Vagina (tissue), 2 donors: Measurements from ENCODE around the gene RCAN1. TPM values are rescaled to one million over a fixed set of nuclear protein-coding genes. Genes with fewer than 3 reads are reported as not detected.
"Not testable (repeated sequence)": the region's sequence is repeated elsewhere in the genome, so short reads cannot be mapped to it uniquely, and the experiment has no call there.

Experiments
- DNase-seq, 2 donors: peaks; one replicate each; pipeline ENCODE4 v3.0.0-alpha.2; 2017; ENCODE audit errors: extremely low spot score in 2 of 2
- H3K27ac ChIP-seq: fragments of 200-600 bp; sonication (generic); one replicate; pipeline ENCODE4 v1.5.1; 2019
- H3K27me3 ChIP-seq: fragments of 200-600 bp; sonication (generic); one replicate; pipeline ENCODE4 v1.5.1; 2019
- H3K36me3 ChIP-seq, 2 donors: fragments of 200-600 bp; sonication (generic); one replicate each; pipeline ENCODE4 v1.5.1; 2017 to 2019
- H3K4me1 ChIP-seq: fragments of 200-600 bp; sonication (generic); one replicate; pipeline ENCODE4 v1.5.1; 2019
- H3K4me3 ChIP-seq, 2 donors: fragments of 200-600 bp; sonication (generic); 1 replicate in 1 of 2; 2 replicates in 1 of 2; pipeline ENCODE4 v1.5.1; 2016 to 2019
- H3K9me3 ChIP-seq: fragments of 200-600 bp; sonication (generic); one replicate; pipeline ENCODE4 v1.5.1; 2019
- POLR2A ChIP-seq, 2 donors: fragments of 450-650 bp; IDR thresholded peaks; one replicate each; pipeline ENCODE4 v1.6.1; 2017; ENCODE audit warnings: antibody characterized with exemption in 2 of 2, mild to moderate bottlenecking in 2 of 2, moderate library complexity in 2 of 2
- POLR2AphosphoS5 ChIP-seq, 2 donors: sonication (generic); formaldehyde crosslinking; IDR thresholded peaks; one replicate each; pipeline ENCODE4 v1.9.0; 2017; ENCODE audit warnings: antibody characterized with exemption in 2 of 2, mild to moderate bottlenecking in 2 of 2, low read depth in 1 of 2; ENCODE audit not compliant: insufficient read depth in 1 of 2
- intact Hi-C: fragments of 100-400 bp; cut with DNase I; formaldehyde crosslinking; loops from one replicate; pipeline ENCODE4 v1.15.1; 2023
- total RNA-seq: library from RNA; depleted of rRNA; stranded (reverse); fragments of >200 nt; gene quantifications from one replicate; pipeline ENCODE4 v1.2.3, GENCODE V29; 2016
- TF ChIP-seq, protein P1 (sequence below), 3 experiments: fragments of 450-650 bp in 2 of 3; fragments of 200-600 bp in 1 of 3; sonication (generic) in 1 of 3; IDR thresholded peaks; one replicate each; pipeline ENCODE4 v1.5.1; 2017 to 2019; ENCODE audit warnings: antibody characterized with exemption in 3 of 3, mild to moderate bottlenecking in 2 of 3, moderate library complexity in 2 of 3

RCAN1 gene
- total RNA-seq, 1 donor from 2014 or later: 29.2 TPM

DNA sequence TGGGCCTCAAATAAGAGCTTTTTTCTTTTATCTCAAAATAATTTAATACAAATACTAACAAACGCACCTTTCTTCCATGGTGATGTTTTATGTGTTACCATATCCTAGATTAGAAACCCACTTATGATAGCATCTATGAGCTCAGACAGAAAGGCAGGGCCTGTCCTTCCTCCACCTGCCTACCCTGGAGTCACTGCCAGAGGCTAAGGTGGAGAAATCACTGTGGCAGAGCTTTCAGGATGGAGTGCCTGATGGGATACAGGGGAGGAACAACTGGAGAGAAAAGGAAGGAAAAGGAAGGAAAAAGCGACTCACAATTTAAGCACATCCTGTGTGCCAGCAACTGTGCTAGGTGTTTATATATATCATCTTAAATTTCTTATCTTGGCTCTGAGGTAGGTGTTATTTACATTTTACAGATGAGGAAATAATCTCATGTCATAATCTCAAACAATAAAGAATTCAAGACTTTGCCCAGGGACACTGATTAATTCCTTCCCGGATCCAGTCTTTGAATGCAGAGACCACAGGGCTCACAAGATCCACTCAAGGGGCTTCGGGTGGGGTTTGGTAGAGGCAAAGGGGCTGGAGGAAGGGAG, 45.4 kb downstream of the RCAN1 start:
- Histone ChIP-seq H3K9me3 (no peaks in the 10 kb centered on the region), H3K36me3 (no peaks in the 10 kb centered on the region), H3K27ac (no peak overlapping the region), H3K27me3 (no peaks in the 10 kb centered on the region), H3K4me1 (no peaks in the 10 kb centered on the region), H3K4me3 (no peak overlapping the region)
- intact Hi-C loops: no loop called here
- TF ChIP-seq POLR2AphosphoS5 (IDR thresholded peaks at IDR 0.05; ENCODE audit: insufficient read depth in 1 of 2, low read depth in 1 of 2): no peak
- TF ChIP-seq, protein P1, sequence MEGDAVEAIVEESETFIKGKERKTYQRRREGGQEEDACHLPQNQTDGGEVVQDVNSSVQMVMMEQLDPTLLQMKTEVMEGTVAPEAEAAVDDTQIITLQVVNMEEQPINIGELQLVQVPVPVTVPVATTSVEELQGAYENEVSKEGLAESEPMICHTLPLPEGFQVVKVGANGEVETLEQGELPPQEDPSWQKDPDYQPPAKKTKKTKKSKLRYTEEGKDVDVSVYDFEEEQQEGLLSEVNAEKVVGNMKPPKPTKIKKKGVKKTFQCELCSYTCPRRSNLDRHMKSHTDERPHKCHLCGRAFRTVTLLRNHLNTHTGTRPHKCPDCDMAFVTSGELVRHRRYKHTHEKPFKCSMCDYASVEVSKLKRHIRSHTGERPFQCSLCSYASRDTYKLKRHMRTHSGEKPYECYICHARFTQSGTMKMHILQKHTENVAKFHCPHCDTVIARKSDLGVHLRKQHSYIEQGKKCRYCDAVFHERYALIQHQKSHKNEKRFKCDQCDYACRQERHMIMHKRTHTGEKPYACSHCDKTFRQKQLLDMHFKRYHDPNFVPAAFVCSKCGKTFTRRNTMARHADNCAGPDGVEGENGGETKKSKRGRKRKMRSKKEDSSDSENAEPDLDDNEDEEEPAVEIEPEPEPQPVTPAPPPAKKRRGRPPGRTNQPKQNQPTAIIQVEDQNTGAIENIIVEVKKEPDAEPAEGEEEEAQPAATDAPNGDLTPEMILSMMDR (IDR thresholded peaks at IDR 0.05): no peak
- TF ChIP-seq POLR2A (IDR thresholded peaks at IDR 0.05): no peak
- DNase-seq: no peak

DNA sequence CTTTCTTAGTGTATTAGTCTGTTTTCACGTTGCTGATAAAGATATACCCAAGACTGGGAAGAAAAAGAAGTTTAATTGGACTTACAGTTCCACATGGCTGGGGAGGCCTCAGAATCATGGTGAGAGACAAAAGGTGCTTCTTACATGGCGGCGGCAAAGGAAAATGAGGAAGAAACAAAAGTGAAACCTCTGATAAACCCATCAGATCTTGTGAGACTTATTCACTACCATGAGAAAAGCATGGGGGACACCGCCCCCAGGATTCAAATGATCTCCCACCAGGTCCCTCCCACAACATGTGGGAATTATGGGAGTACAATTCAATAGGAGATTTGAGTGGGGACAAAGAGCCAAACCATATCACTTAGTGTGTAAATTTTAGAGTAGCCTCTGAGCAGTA, 46.1 kb downstream of the RCAN1 start:
- intact Hi-C loops, H3K4me3 ChIP-seq, H3K27ac ChIP-seq, DNase-seq, H3K9me3 ChIP-seq, H3K36me3 ChIP-seq, H3K27me3 ChIP-seq, H3K4me1 ChIP-seq: not testable (repeated sequence)

DNA sequence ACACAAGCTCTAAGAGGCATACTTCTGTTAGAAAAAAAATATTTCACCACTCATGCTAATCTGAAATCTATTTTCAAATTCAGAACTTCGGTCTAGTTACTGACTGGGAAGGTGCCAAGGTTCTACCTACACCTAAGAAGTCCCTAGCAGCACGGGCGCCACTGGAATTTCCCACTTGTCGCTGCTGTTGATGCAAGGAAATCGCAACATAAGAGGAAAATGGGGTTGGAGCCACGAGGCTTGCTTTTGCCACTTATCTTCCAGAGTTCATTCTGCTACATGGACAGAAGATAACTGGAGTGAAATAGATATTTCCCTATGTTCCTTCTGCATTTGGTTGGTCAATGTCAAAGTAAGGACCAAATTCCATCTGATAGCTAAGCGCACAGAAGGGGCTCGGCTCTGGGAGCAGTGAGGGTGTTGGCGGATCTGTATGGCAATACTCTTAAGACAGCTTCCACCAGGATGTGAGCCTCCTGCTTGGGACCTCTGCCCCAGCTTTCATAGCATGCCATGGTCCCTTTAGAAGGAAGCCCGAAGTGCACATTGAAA, 47.2 kb downstream of the RCAN1 start:
- H3K27me3 ChIP-seq: no peaks in the 10 kb centered on the region
- intact Hi-C loops: no loop called here
- no peaks in the 10 kb centered on the region for H3K4me1 ChIP-seq
- TF ChIP-seq POLR2AphosphoS5 (IDR thresholded peaks at IDR 0.05; ENCODE audit: insufficient read depth in 1 of 2, low read depth in 1 of 2) (no peak), POLR2A (IDR thresholded peaks at IDR 0.05) (no peak)
- TF ChIP-seq, protein P1 (IDR thresholded peaks at IDR 0.05): no peak
- no peak overlapping the region for H3K4me3 ChIP-seq
- no peaks in the 10 kb centered on the region for H3K36me3 ChIP-seq
- no peak overlapping the region for H3K27ac ChIP-seq
- H3K9me3 ChIP-seq: no peaks in the 10 kb centered on the region
- DNase-seq: no peak

DNA sequence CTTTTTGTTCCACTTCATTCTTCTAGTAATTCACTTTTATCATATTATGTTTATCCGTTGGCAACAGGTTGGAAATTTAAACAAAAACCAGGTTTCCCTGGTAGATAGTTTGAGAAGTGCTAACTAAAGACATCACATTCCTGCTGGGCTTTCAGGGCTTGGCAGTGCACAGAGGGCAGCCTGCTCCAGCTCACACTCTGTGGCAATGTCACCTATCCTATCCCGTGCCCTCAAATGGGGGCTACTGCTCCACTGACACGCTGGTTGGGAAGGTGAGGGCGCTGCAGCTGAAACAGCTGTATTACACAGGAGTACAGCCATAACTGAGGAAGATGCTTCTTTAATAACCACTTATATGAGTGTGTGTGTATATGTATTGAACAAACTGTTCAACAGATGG, 49.7 kb downstream of the RCAN1 start:
- no peak overlapping the region for H3K4me3 ChIP-seq
- intact Hi-C loops: no loop called here
- H3K4me1 ChIP-seq: no peaks in the 10 kb centered on the region
- H3K9me3 ChIP-seq: no peaks in the 10 kb centered on the region
- no peak overlapping the region for H3K27ac ChIP-seq
- H3K36me3 ChIP-seq: no peaks in the 10 kb centered on the region
- H3K27me3 ChIP-seq: no peaks in the 10 kb centered on the region
- no peak for DNase-seq
- TF ChIP-seq POLR2AphosphoS5 (IDR thresholded peaks at IDR 0.05; ENCODE audit: insufficient read depth in 1 of 2, low read depth in 1 of 2): no peak
- TF ChIP-seq POLR2A (IDR thresholded peaks at IDR 0.05): no peak
- TF ChIP-seq, protein P1 (IDR thresholded peaks at IDR 0.05): no peak

DNA sequence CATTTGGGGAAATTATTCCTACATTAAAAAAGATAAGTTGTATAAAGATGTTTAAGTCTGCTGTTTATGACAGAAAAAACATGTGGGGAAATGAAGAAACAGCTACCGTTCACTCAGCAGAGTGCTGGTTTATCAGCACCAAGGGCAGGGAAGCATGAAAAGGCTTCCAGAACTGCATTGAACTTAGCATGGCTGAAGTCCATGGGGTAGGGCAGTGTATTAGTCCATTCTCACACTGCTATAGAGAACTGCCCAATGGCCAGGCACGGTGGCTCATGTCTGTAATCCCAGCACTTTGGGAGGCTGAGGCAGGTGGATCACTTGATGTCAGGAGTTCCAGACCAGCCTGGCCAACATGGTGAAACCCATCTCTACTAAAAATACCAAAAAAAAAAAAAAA, 51.5 kb downstream of the RCAN1 start:
- peak in 1 of 2 donors; percentile 16 for DNase-seq
- H3K36me3 ChIP-seq, H3K27me3 ChIP-seq, H3K9me3 ChIP-seq, H3K27ac ChIP-seq, H3K4me1 ChIP-seq, intact Hi-C loops, H3K4me3 ChIP-seq: not testable (repeated sequence)

DNA sequence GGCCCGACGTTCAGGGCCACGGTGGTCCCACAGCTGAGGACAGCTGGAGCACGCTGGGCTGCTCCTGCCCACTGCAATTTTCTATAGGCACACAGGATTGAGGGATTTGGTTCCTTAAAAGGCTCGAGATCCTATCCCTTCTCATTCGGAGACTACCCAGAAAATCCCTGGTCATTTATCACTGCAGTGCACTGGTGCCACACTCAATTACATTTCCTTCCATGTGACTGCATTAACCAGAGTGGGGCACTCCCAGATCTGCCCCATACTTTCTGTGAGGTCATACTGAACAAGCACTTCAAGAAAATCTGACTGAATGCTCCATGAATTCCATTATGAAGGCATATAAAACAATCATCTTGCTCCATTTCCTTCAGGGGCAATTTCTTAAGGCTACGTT, 53.1 kb downstream of the RCAN1 start:
- no peak overlapping the region for H3K4me3 ChIP-seq
- H3K4me1 ChIP-seq: no peaks in the 10 kb centered on the region
- H3K27me3 ChIP-seq: no peaks in the 10 kb centered on the region
- DNase-seq: no peak
- intact Hi-C loops: no loop called here
- no peak overlapping the region for H3K27ac ChIP-seq
- TF ChIP-seq POLR2A (IDR thresholded peaks at IDR 0.05) (no peak), POLR2AphosphoS5 (IDR thresholded peaks at IDR 0.05; ENCODE audit: insufficient read depth in 1 of 2, low read depth in 1 of 2) (no peak)
- TF ChIP-seq, protein P1 (IDR thresholded peaks at IDR 0.05): no peak
- no peaks in the 10 kb centered on the region for H3K36me3 ChIP-seq
- no peaks in the 10 kb centered on the region for H3K9me3 ChIP-seq
